AG09319 (cell line): ENCODE data around the gene HOXA3.

Source experiments
- DNase-seq: peaks from one replicate; pipeline ENCODE4 v3.0.0-alpha.2; 2010; ENCODE audit warnings: low read depth; ENCODE audit errors: extremely low read depth
- CTCF ChIP-seq: IDR thresholded peaks from 2 replicates; pipeline ENCODE4 v1.5.1; 2011; ENCODE audit warnings: low read depth, mild to moderate bottlenecking, inconsistent platforms, low read length, moderate library complexity

HOXA3 gene

DNA sequence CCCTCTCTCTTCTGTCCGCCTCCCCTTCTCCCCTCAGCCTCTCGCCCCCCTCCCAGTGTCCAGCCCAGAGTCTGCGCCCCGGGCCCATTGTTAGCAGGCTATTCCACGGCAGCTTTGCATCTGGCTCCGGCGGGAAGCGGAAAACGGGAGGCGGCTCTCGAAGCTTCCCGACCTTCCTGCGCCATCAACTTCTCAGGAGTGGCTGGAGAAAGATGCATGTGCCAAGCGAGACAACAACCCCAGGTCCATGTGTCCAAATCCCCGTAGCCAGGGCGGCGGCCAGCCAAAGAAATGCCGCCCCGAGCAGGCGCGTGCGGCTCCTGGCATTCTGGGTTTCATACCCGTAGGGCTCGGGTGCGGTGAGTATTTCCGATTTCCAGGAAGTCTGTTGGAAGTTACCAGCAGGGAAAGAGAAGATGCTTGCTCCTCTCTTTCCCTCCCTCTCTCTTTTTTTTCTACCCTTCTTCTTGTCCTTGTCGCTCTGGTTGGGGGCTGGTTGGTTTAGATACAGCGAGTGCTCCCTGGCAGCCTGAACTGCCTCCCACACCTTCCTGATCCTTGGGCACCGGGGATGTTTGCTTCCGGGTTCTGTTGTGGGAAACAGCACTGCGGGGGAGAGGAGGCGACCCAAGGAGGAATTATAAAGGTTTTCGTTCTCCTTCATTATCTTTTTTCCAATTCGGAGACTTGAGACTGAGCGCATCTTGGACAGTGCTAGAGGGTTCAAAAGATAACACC lies 48.7 kb downstream of the HOXA3 start:
- no peak for DNase-seq
- TF ChIP-seq CTCF = no peak

DNA sequence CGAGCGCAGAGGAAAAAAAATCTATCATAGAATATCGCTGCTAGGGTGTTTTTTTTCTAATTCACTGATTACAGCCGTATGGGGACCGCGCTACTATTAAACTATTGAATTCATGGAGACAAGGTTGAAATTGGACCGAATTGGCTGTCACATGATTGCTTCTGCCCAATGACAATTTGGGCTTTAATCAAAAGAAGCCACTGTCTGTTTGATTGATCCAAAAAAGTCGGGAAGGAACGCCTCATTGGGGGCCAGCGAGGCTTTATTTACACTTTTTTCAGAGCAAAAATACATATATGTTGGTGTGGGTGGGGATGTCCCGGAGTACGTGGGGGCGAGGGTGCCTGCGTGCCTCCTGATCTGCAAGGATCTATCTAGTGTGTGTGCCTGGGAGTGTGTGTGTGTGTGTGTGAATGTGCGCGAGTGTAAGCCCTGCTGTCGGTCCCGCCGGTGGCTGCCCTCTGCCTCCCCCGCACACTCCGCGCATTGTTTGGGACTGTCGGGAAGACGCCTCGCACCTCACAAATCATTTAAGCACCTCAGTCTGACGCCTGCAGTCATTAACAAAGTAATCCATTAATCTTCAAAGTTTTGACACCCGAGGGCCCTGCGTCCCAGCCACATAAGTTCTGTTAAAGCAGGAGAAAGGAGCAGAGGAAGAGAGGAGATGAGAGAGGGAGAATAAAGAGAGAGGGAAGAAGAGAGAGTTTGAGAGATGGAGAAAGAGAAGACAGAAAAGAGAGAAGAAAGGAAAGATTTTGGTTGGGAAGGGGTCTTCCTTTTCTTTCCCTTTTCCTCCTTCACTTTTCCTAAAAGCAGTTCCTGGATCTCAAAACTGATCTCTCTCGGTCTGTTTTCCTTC lies 49.6 kb downstream of the HOXA3 start, which contains the start of gene HOXA2:
Gene HOXA2 (minus strand): TSS at position 103 of the 862 bp plus-strand sequence. CDS start 183 bp downstream, outside the sequence.
- no peak for DNase-seq
- no peak for TF ChIP-seq CTCF

- DNase-seq = no peak
- TF ChIP-seq CTCF = no peak
Measured at GRCh38 chr7:27101957-27102580, 50.3 kb downstream of the HOXA3 start.

DNA sequence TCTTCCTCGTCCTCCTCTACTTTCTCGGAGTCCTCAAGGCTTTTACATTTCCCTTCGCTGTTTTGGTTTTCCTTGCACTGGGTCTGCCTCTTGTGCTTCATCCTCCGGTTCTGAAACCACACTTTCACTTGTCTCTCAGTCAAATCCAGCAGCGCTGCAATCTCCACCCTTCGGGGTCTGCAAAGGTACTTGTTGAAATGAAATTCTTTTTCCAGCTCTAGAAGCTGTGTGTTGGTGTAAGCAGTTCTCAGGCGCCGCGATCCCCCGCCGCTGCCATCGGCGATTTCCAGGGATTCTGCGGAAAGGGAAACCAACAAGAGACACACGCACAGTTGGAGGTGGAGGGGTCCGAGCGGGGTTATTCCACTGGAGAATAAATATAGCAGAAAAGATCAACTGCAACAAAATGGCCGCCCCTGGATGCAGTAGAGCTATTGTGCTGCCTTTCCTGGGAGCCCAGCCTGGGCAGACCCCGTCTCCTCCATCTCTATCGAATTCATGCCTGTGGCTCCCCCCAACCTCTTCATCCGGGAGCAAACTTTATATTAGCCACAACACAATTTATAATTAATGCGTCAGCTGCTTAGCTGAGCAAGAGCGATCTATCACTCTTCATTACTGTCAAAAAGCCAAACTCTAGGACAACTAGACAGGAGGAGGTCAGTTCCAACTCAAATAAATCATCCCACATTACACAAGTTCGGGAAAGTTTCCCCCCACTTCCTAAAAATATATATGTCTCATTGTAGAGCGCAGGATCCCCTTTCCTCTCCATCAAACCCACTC lies 51.0 kb downstream of the HOXA3 start:
- no peak for DNase-seq
- TF ChIP-seq CTCF = no peak

GRCh38 chr7:27100694-27101170 lies 51.7 kb downstream of the HOXA3 start:
- DNase-seq = no peak
- TF ChIP-seq CTCF = no peak

GRCh38 chr7:27099453-27100370 lies 52.7 kb downstream of the HOXA3 start:
- no peak for DNase-seq
- TF ChIP-seq CTCF = no peak
